ENCODE measurements around the gene TMEM114. TPM values are rescaled to one million over a fixed set of nuclear protein-coding genes. Genes with fewer than 3 reads are reported as not detected.
A peak's percentile ranks its signal among the peaks of the same experiment; 100 is the strongest.

Gene TMEM114
- total and polyA plus RNA-seq, 4 experiments from 2014 or later: not detected

DNA sequence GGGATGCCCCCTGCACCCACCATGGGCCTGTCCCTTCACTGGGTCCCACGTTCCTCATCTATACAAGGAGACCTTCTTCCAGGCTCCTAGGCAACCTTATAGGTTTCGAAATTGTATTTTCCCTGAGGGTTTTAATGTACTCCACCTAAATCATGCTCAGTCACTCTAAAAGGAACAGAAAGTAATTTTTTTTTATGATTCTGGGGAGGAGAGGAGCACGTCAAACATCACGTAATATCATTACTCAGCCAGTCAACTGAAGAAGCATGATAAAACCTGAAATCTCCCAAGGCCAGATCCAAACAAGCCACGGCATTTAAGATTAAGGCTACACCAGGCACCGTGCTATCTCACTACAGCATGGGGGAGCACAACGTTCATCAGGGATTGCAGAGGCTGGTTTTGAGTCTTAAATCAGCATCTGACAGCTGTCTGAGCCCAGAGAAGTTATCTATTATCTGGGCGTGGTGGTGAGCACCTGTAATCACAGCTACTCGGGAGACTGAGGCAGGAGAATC, 3.9 kb upstream of the TMEM114 start:
- peaks cover 0 to 4% (median 2%) of the 10 kb centered on the region in 8 donors for H3K9me3 Mint-ChIP-seq
- intact Hi-C loops (cut with micrococcal nuclease): no loop called here
- DNase-seq: no peak
- H3K36me3 Mint-ChIP-seq: no peaks in the 10 kb centered on the region
- Histone ChIP-seq H3K27me3 (ENCODE audit: insufficient read depth, low read length) (peaks cover 7% of the 10 kb centered on the region), H3K36me3 (ENCODE audit: insufficient read depth, low read length) (no peaks in the 10 kb centered on the region), H3K9me3 (ENCODE audit: control insufficient read depth in 1 of 2, low read length in 2 of 2) (no peaks in the 10 kb centered on the region), H3K4me1 (ENCODE audit: insufficient read depth, low read length) (no peaks in the 10 kb centered on the region), H3K4me3 (ENCODE audit: low read length in 2 of 2) (no peak overlapping the region), H3K27ac (ENCODE audit: low read depth, low read length) (no peak overlapping the region)
- H3K4me1 Mint-ChIP-seq: peaks cover 0 to 3% (median 1%) of the 10 kb centered on the region in 4 donors
- peak overlapping the region in 1 of 7 donors; percentile 31 for H3K27ac Mint-ChIP-seq
- no peak overlapping the region for H3K4me3 Mint-ChIP-seq
- peaks cover 3 to 6% of the 10 kb centered on the region in 2 donors for H3K27me3 Mint-ChIP-seq
- ChIA-PET CTCF (ENCODE audit: partially characterized antibody) (no interaction called here), POLR2A (ENCODE audit: partially characterized antibody) (no interaction called here)

DNA sequence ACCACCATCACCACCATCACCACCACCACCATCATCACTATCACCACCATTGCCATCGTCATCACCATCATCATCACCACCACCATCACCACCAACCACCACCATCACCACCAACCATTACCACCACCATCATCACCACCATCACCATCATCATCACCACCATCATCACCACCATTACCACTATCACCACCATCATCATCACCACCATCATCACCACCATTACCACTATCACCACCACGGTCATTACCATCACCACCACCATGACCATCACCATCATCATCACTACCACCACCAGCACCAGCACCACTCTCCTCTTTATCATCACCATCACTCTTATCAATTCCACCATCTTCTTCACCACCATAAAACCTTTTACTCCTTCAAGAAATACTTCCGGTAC, 1.1 kb upstream of the TMEM114 start:
- H3K27me3 Mint-ChIP-seq: peaks cover 16 to 21% of the 10 kb centered on the region in 2 donors
- peaks cover 0 to 3% (median under 1%) of the 10 kb centered on the region in 8 donors for H3K9me3 Mint-ChIP-seq
- Histone ChIP-seq H3K36me3 (ENCODE audit: insufficient read depth, low read length) (no peaks in the 10 kb centered on the region), H3K27me3 (ENCODE audit: insufficient read depth, low read length) (peaks cover 14% of the 10 kb centered on the region), H3K4me1 (ENCODE audit: insufficient read depth, low read length) (no peaks in the 10 kb centered on the region), H3K9me3 (ENCODE audit: control insufficient read depth in 1 of 2, low read length in 2 of 2) (no peaks in the 10 kb centered on the region), H3K27ac (ENCODE audit: low read depth, low read length) (no peak overlapping the region), H3K4me3 (ENCODE audit: low read length in 2 of 2) (no peak overlapping the region)
- DNase-seq: no peak
- ChIA-PET POLR2A (ENCODE audit: partially characterized antibody) (no interaction called here), CTCF (ENCODE audit: partially characterized antibody) (no interaction called here)
- no peak overlapping the region for H3K4me3 Mint-ChIP-seq
- intact Hi-C loops (cut with micrococcal nuclease): no loop called here
- H3K36me3 Mint-ChIP-seq: peaks cover 0 to 3% of the 10 kb centered on the region in 2 donors
- H3K27ac Mint-ChIP-seq: no peak overlapping the region
- H3K4me1 Mint-ChIP-seq: peaks cover 0 to 7% (median 2%) of the 10 kb centered on the region in 4 donors

DNA sequence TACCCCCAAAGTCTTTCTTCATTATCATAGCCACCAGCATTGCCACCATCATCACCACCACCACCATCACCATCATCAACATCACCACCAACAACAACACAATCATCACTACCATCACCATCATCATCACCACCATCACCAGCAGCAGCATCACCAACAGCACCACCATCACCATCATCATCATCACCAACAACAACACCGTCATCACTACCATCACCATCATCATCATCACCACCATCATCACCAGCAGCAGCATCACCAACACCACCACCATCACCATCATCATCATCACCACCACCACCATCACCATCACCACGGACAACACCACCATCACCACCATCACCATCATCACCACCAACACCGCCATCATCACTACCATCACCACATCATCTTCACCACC, 500 bp upstream of the TMEM114 start:
- ChIA-PET POLR2A (ENCODE audit: partially characterized antibody) (no interaction called here), CTCF (ENCODE audit: partially characterized antibody) (no interaction called here)
- no peak overlapping the region for H3K4me3 Mint-ChIP-seq
- H3K9me3 ChIP-seq (ENCODE audit: control insufficient read depth in 1 of 2, low read length in 2 of 2): no peaks in the 10 kb centered on the region
- no peak for DNase-seq
- H3K4me1 Mint-ChIP-seq: peaks cover 0 to 7% (median 2%) of the 10 kb centered on the region in 4 donors
- H3K27ac Mint-ChIP-seq: no peak overlapping the region
- H3K4me3 ChIP-seq (ENCODE audit: low read length in 2 of 2): no peak overlapping the region
- no peak overlapping the region for H3K27ac ChIP-seq (ENCODE audit: low read depth, low read length)
- no peaks in the 10 kb centered on the region for H3K4me1 ChIP-seq (ENCODE audit: insufficient read depth, low read length)
- H3K27me3 Mint-ChIP-seq: peaks cover 19 to 23% of the 10 kb centered on the region in 2 donors
- peaks cover 0 to 3% of the 10 kb centered on the region in 2 donors for H3K36me3 Mint-ChIP-seq
- H3K9me3 Mint-ChIP-seq: peaks cover 0 to 2% (median 0%) of the 10 kb centered on the region in 8 donors
- intact Hi-C loops (cut with micrococcal nuclease): no loop called here
- H3K36me3 ChIP-seq (ENCODE audit: insufficient read depth, low read length): no peaks in the 10 kb centered on the region
- peaks cover 14% of the 10 kb centered on the region for H3K27me3 ChIP-seq (ENCODE audit: insufficient read depth, low read length)

DNA sequence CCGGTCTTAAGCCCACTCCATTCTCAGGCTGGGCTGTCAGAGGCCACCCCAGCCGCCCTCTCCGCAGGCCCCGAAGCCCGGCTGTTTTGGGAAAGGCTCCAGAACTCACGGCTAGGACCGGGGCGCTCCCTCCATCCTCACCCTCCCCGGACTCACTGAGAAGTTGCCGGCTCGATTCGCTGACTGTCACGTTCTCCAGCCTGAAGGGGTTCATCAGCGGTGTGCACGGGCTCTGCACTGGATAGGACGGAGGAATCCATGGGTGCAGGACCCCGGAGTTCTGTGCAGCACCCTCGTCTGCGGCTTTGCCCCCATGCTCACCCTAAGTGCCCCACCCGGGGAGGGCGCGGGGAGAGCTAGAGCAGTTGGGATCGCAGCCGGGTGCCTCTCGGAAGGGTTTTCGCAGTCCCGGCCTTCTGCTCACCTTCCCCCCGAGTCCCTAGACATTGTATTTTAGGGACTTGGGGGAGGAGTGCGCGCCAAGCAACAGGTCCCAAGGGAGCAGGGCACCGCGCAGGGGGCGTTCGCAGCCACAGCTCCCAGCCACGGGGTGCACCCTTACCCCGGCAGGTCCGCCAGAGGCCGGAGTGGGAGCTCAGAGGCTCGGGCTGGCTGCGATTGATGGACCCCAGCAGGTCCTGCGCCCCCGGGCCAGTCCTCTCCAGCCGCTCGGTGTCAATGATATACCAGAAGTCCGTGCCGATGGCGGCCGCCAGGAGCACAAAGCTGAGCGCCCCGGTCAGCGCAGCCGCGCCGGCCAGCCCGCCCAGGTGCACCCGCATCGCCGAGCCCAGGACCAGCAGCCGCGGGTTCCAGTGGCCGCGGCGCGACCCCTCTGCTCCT, 1.0 kb downstream of the TMEM114 start:
- Histone ChIP-seq H3K27me3 (ENCODE audit: insufficient read depth, low read length) (peaks cover 14% of the 10 kb centered on the region), H3K27ac (ENCODE audit: low read depth, low read length) (no peak overlapping the region), H3K9me3 (ENCODE audit: control insufficient read depth in 1 of 2, low read length in 2 of 2) (no peaks in the 10 kb centered on the region), H3K4me1 (ENCODE audit: insufficient read depth, low read length) (no peaks in the 10 kb centered on the region), H3K4me3 (ENCODE audit: low read length in 2 of 2) (no peak overlapping the region), H3K36me3 (ENCODE audit: insufficient read depth, low read length) (no peaks in the 10 kb centered on the region)
- Mint-ChIP-seq H3K27me3 (peaks cover 23 to 25% of the 10 kb centered on the region in 2 donors), H3K27ac (no peak overlapping the region), H3K4me3 (peak overlapping the region in 3 of 8 donors; percentile 2 to 30 (median 13)), H3K9me3 (peaks cover 0 to 2% (median 0%) of the 10 kb centered on the region in 8 donors), H3K4me1 (peaks cover 0 to 7% (median 2%) of the 10 kb centered on the region in 4 donors), H3K36me3 (peaks cover 0 to 3% of the 10 kb centered on the region in 2 donors)
- DNase-seq: no peak
- POLR2A ChIA-PET (ENCODE audit: partially characterized antibody): no interaction called here
- intact Hi-C loops (cut with micrococcal nuclease): no loop called here
- CTCF ChIA-PET (ENCODE audit: partially characterized antibody): no interaction called here

DNA sequence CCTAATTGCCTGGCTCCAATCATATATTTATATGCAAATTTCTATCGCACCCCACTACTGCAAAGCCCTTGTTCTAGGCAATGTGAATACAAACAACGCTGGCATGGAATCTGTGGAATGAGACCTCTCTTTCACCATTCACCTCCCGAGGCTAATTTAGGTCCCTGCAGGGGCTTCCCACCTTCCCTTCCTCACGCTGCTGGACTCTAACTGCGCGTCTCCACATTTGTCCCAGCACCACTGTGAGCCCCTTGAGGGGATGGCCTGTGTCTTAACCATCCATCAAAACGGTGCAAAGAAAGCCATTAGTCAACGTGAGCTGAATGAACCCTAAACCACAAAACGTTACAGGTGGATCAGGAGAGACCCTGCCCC, 1.6 kb downstream of the TMEM114 start:
- Mint-ChIP-seq H3K4me3 (peak overlapping the region in 2 of 8 donors; percentile 2 to 13), H3K4me1 (peaks cover 0 to 7% (median 2%) of the 10 kb centered on the region in 4 donors)
- CTCF ChIA-PET (ENCODE audit: partially characterized antibody): interaction anchor here (1.3 kb wide), 1 partner anchor 18 kb away, joined by 3 read pairs; no protein-coding TSS in a partner anchor

DNA sequence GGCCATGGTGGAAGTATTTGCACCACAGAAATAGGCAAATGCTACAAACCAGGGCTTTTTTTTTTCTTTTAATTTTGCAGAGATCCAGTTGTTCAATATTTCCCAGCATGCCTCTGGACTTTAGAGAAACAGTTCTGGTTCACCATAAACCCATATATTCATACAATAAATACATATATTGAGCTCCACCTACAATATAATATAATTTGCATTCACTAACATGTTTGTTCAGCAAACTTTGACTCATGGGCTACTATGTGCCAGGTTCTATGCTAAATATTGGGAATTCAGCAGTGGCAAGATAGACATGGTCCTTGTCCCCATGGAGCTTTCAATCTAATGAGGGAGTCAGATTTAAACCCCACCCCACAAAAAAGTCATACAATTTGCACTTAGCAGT, 3.2 kb downstream of the TMEM114 start:
- H3K36me3 Mint-ChIP-seq: peaks cover 0 to 3% of the 10 kb centered on the region in 2 donors
- H3K27me3 Mint-ChIP-seq: peaks cover 32 to 36% of the 10 kb centered on the region in 2 donors
- DNase-seq: no peak
- peaks cover 14% of the 10 kb centered on the region for H3K27me3 ChIP-seq (ENCODE audit: insufficient read depth, low read length)
- H3K4me1 ChIP-seq (ENCODE audit: insufficient read depth, low read length): no peaks in the 10 kb centered on the region
- ChIA-PET POLR2A (ENCODE audit: partially characterized antibody) (no interaction called here), CTCF (ENCODE audit: partially characterized antibody) (no interaction called here)
- no peaks in the 10 kb centered on the region for H3K36me3 ChIP-seq (ENCODE audit: insufficient read depth, low read length)
- no peaks in the 10 kb centered on the region for H3K9me3 ChIP-seq (ENCODE audit: control insufficient read depth in 1 of 2, low read length in 2 of 2)
- H3K27ac ChIP-seq (ENCODE audit: low read depth, low read length): no peak overlapping the region
- H3K4me3 Mint-ChIP-seq: no peak overlapping the region
- intact Hi-C loops (cut with micrococcal nuclease): no loop called here
- peaks cover 0 to 7% (median 2%) of the 10 kb centered on the region in 4 donors for H3K4me1 Mint-ChIP-seq
- peaks cover 0 to 2% (median 0%) of the 10 kb centered on the region in 8 donors for H3K9me3 Mint-ChIP-seq
- H3K27ac Mint-ChIP-seq: no peak overlapping the region
- H3K4me3 ChIP-seq (ENCODE audit: low read length in 2 of 2): no peak overlapping the region

More for the DNA sequence above, 1.6 kb downstream of the TMEM114 start:
- peaks cover 14% of the 10 kb centered on the region for H3K27me3 ChIP-seq (ENCODE audit: insufficient read depth, low read length)
- H3K4me3 ChIP-seq (ENCODE audit: low read length in 2 of 2): no peak overlapping the region
- H3K27ac ChIP-seq (ENCODE audit: low read depth, low read length): no peak overlapping the region
- Mint-ChIP-seq H3K36me3 (peaks cover 0 to 3% of the 10 kb centered on the region in 2 donors), H3K9me3 (peaks cover 0 to 2% (median 0%) of the 10 kb centered on the region in 8 donors), H3K27me3 (peaks cover 26 to 27% of the 10 kb centered on the region in 2 donors), H3K27ac (no peak overlapping the region)
- DNase-seq: no peak
- no peaks in the 10 kb centered on the region for H3K9me3 ChIP-seq (ENCODE audit: control insufficient read depth in 1 of 2, low read length in 2 of 2)
- H3K36me3 ChIP-seq (ENCODE audit: insufficient read depth, low read length): no peaks in the 10 kb centered on the region
- intact Hi-C loops (cut with micrococcal nuclease): no loop called here
- no peaks in the 10 kb centered on the region for H3K4me1 ChIP-seq (ENCODE audit: insufficient read depth, low read length)
- POLR2A ChIA-PET (ENCODE audit: partially characterized antibody): no interaction called here

DNA sequence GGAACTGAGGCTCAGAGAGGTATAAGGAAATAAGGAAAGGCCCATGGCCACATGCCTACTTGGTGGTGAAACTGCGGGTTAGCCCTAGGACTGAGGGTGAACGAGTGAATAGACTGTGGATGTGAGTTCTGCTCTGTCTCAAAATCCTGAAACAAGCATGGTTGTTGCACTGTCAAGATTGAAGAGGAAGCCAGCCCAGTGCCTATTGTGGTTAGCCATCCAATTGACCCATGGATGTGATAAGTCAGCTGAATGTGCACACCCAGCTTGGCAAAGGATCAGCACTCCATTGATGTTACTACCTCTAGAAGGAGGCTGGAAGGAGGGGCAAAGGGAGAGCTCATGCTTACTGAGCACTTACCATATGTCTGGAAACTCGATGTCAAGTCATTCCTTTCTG, 4.5 kb downstream of the TMEM114 start:
- Histone ChIP-seq H3K27ac (ENCODE audit: low read depth, low read length) (no peak overlapping the region), H3K9me3 (ENCODE audit: control insufficient read depth in 1 of 2, low read length in 2 of 2) (no peaks in the 10 kb centered on the region), H3K4me3 (ENCODE audit: low read length in 2 of 2) (no peak overlapping the region), H3K36me3 (ENCODE audit: insufficient read depth, low read length) (no peaks in the 10 kb centered on the region), H3K27me3 (ENCODE audit: insufficient read depth, low read length) (peaks cover 14% of the 10 kb centered on the region), H3K4me1 (ENCODE audit: insufficient read depth, low read length) (no peaks in the 10 kb centered on the region)
- Mint-ChIP-seq H3K4me1 (peaks cover 0 to 7% (median 2%) of the 10 kb centered on the region in 4 donors), H3K4me3 (no peak overlapping the region), H3K36me3 (peaks cover 0 to 3% of the 10 kb centered on the region in 2 donors), H3K9me3 (peaks cover 0 to 4% (median 0%) of the 10 kb centered on the region in 8 donors), H3K27ac (no peak overlapping the region), H3K27me3 (peaks cover 32 to 36% of the 10 kb centered on the region in 2 donors)
- CTCF ChIA-PET (ENCODE audit: partially characterized antibody): no interaction called here
- POLR2A ChIA-PET (ENCODE audit: partially characterized antibody): no interaction called here
- no peak for DNase-seq
- intact Hi-C loops (cut with micrococcal nuclease): no loop called here

Measured in CD4-positive, alpha-beta memory T cell (primary cell).